HepG2 (cell line): ENCODE measurements around the gene PSKH1. TPM values are rescaled to one million over a fixed set of nuclear protein-coding genes. Genes with fewer than 3 reads are reported as not detected.

Source experiments
- GLI4 ChIP-seq: sonication (generic); formaldehyde crosslinking; IDR thresholded peaks from 2 replicates; pipeline ENCODE4 v1.5.1; 2020; ENCODE audit warnings: missing genetic modification reagents, mild to moderate bottlenecking, moderate library complexity, borderline replicate concordance
- RERE ChIP-seq: IDR thresholded peaks from 2 replicates; pipeline ENCODE4 v1.6.1; 2016; ENCODE audit warnings: low read depth, missing genetic modification reagents, missing compliant biosample characterization
- YY1 ChIP-seq: IDR thresholded peaks from 2 replicates; pipeline ENCODE4 v1.6.1; 2011; ENCODE audit warnings: low read length, low read depth, moderate library complexity, mild to moderate bottlenecking; ENCODE audit not compliant: insufficient read depth, insufficient replicate concordance
- ZMAT5 ChIP-seq: sonication (generic); formaldehyde crosslinking; IDR thresholded peaks from 2 replicates; pipeline ENCODE4 v1.5.0; 2020; ENCODE audit warnings: mild to moderate bottlenecking, low read depth, missing genetic modification reagents, borderline replicate concordance
- polyA plus RNA-seq, 8 experiments: library from polyadenylated mRNA; depleted of rRNA in 3 of 8; stranded (reverse) in 7 of 8; unstranded in 1 of 8; fragments of >200 nt; fragmentation: Illumina TruSeq in 4 of 8; extraction: Trizol in 4 of 8; gene quantifications; 2 replicates each; pipeline versions ENCODE4 v1.2.1 to v1.2.3, GENCODE V29; 2011 to 2016; ENCODE audit warnings: low read depth in 4 of 8, missing spikeins in 1 of 8, mixed read lengths in 1 of 8; ENCODE audit not compliant: insufficient read depth in 1 of 8
- total RNA-seq, 5 experiments: library from RNA; depleted of rRNA; stranded (reverse); fragments of >200 nt; fragmentation: Illumina TruSeq; extraction: Trizol; gene quantifications; 2 replicates each; pipeline ENCODE4 v1.2.3, GENCODE V29; 2016; ENCODE audit warnings: low read depth in 1 of 5

PSKH1 gene
- total and polyA plus RNA-seq, 2 of the 13 experiments (the other 11 are each of a cell fraction or from before 2014, with no cell fraction given) = 8.4 to 19.1 TPM

GRCh38 chr16:67942200-67942509 is 49.1 kb downstream of the PSKH1 start (continued):
- no peak for TF ChIP-seq RERE (CRISPR knock-in tag)
- TF ChIP-seq ZMAT5 (CRISPR knock-in tag) = no peak
- TF ChIP-seq GLI4 (CRISPR knock-in tag) = no peak
- no peak for TF ChIP-seq YY1
